ENCODE results near the gene ANO9.

ANO9 gene

GRCh38 chr11:424232-424631, 17.6 kb downstream of the ANO9 start:
- TF ChIP-seq, protein P1, sequence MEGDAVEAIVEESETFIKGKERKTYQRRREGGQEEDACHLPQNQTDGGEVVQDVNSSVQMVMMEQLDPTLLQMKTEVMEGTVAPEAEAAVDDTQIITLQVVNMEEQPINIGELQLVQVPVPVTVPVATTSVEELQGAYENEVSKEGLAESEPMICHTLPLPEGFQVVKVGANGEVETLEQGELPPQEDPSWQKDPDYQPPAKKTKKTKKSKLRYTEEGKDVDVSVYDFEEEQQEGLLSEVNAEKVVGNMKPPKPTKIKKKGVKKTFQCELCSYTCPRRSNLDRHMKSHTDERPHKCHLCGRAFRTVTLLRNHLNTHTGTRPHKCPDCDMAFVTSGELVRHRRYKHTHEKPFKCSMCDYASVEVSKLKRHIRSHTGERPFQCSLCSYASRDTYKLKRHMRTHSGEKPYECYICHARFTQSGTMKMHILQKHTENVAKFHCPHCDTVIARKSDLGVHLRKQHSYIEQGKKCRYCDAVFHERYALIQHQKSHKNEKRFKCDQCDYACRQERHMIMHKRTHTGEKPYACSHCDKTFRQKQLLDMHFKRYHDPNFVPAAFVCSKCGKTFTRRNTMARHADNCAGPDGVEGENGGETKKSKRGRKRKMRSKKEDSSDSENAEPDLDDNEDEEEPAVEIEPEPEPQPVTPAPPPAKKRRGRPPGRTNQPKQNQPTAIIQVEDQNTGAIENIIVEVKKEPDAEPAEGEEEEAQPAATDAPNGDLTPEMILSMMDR (IDR thresholded peaks at IDR 0.05; ENCODE audit: low read depth, low read length), result no peak
- Histone ChIP-seq H3K27me3 (ENCODE audit: insufficient read depth, low read depth, severe bottlenecking) (no peaks in the 10 kb centered on the region), H3K27ac (no peak overlapping the region), H3K9me3 (ENCODE audit: severe bottlenecking) (peaks cover 2% of the 10 kb centered on the region), H3K4me3 (ENCODE audit: low read depth, low read length) (no peak overlapping the region), H3K36me3 (no peaks in the 10 kb centered on the region)
- DNase-seq, result no peak

GRCh38 chr11:422249-422656, 19.6 kb downstream of the ANO9 start:
- H3K9me3 ChIP-seq (ENCODE audit: severe bottlenecking), result peaks cover 2% of the 10 kb centered on the region
- no peak overlapping the region for H3K27ac ChIP-seq
- DNase-seq, result peak; percentile 91
- no peaks in the 10 kb centered on the region for H3K36me3 ChIP-seq
- no peak overlapping the region for H3K4me3 ChIP-seq (ENCODE audit: low read depth, low read length)
- peaks cover 14% of the 10 kb centered on the region for H3K27me3 ChIP-seq (ENCODE audit: insufficient read depth, low read depth, severe bottlenecking)
- TF ChIP-seq, protein P1 (IDR thresholded peaks at IDR 0.05; ENCODE audit: low read depth, low read length), result no peak

DNA sequence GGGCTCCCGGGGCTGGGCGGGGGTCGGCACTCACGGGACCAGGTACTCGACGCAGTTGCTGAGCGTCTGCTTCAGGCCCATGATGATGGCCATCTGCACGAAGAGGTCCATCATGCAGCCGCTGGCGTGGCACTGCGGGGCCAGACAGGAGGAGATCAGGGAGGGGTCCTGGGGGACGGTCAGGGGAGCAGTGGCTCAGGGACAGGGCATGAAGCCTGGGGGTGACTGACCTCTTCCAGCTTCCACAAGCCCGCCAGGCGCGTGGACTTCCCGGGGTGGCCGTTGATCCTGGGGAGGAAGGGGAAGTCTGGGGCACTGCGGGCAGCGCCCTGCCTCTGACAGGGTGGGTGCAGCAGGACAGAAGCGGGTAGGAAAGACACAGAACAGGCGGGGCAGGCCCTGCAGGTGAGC, 20.9 kb downstream of the ANO9 start:
- H3K27ac ChIP-seq, result no peak overlapping the region
- peaks cover 2% of the 10 kb centered on the region for H3K9me3 ChIP-seq (ENCODE audit: severe bottlenecking)
- DNase-seq, result no peak
- H3K4me3 ChIP-seq (ENCODE audit: low read depth, low read length), result no peak overlapping the region
- TF ChIP-seq, protein P1 (IDR thresholded peaks at IDR 0.05; ENCODE audit: low read depth, low read length), result no peak
- peaks cover 27% of the 10 kb centered on the region for H3K27me3 ChIP-seq (ENCODE audit: insufficient read depth, low read depth, severe bottlenecking)
- no peaks in the 10 kb centered on the region for H3K36me3 ChIP-seq

DNA sequence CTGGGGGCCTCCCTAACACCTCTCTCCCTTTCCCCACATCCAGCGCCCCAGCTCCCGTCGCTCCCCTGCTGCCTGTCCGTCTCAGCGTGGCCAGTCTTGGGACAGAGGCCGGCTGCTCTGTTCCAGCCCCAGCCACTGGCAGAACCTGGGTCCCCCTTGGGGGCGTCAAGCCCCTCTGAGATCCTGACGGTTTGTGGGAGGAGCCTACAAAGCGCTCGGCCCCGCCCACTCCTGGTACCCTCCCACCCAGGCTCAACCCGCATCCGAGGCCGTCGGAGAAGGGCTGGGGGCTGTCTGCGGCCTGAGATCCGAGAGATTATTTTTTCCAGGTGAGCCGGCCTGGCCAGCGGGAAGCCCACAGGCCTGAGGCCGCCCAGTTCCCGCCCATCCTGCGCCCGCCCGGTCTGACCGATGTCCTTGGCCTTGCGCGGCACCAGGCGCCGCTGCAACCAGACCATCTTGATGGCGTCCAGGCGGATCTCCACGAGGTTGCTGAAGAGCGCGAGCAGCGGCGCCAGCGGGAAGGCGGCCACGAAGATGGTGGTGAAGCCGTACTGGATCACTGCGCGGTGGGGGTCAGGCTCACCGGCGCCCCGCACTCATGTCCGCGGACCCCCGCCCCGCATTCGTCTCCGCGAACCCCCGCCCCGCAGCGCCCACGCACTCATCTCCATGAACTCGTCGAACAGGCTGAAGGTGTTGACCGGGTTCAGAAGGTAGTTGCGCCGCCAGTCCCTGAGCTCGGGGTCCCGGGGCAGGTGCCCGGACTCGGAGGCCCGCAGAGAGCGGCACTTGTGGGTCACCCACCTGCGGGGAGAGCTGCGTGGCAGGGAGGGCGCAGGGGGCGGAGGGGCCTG, 21.5 kb downstream of the ANO9 start:
- no peaks in the 10 kb centered on the region for H3K36me3 ChIP-seq
- no peak overlapping the region for H3K27ac ChIP-seq
- TF ChIP-seq, protein P1 (IDR thresholded peaks at IDR 0.05; ENCODE audit: low read depth, low read length), result no peak
- peaks cover 2% of the 10 kb centered on the region for H3K9me3 ChIP-seq (ENCODE audit: severe bottlenecking)
- no peak for DNase-seq
- H3K27me3 ChIP-seq (ENCODE audit: insufficient read depth, low read depth, severe bottlenecking), result peaks cover 31% of the 10 kb centered on the region
- no peak overlapping the region for H3K4me3 ChIP-seq (ENCODE audit: low read depth, low read length)

GRCh38 chr11:419248-420005, 22.4 kb downstream of the ANO9 start:
- no peak overlapping the region for H3K4me3 ChIP-seq (ENCODE audit: low read depth, low read length)
- H3K27me3 ChIP-seq (ENCODE audit: insufficient read depth, low read depth, severe bottlenecking), result peaks cover 31% of the 10 kb centered on the region
- no peak overlapping the region for H3K27ac ChIP-seq
- TF ChIP-seq, protein P1 (IDR thresholded peaks at IDR 0.05; ENCODE audit: low read depth, low read length), result no peak
- DNase-seq, result no peak
- H3K9me3 ChIP-seq (ENCODE audit: severe bottlenecking), result peaks cover 2% of the 10 kb centered on the region
- no peaks in the 10 kb centered on the region for H3K36me3 ChIP-seq
